NCI-H1105 treated with DMSO at 0.1 percent for 48 hours (cell line): ENCODE data around the gene ETS2.

Experiments
- DNase-seq: peaks from one replicate; lab custom pipeline; 2025; lab: John Stamatoyannopoulos, UW

ETS2 gene

DNA sequence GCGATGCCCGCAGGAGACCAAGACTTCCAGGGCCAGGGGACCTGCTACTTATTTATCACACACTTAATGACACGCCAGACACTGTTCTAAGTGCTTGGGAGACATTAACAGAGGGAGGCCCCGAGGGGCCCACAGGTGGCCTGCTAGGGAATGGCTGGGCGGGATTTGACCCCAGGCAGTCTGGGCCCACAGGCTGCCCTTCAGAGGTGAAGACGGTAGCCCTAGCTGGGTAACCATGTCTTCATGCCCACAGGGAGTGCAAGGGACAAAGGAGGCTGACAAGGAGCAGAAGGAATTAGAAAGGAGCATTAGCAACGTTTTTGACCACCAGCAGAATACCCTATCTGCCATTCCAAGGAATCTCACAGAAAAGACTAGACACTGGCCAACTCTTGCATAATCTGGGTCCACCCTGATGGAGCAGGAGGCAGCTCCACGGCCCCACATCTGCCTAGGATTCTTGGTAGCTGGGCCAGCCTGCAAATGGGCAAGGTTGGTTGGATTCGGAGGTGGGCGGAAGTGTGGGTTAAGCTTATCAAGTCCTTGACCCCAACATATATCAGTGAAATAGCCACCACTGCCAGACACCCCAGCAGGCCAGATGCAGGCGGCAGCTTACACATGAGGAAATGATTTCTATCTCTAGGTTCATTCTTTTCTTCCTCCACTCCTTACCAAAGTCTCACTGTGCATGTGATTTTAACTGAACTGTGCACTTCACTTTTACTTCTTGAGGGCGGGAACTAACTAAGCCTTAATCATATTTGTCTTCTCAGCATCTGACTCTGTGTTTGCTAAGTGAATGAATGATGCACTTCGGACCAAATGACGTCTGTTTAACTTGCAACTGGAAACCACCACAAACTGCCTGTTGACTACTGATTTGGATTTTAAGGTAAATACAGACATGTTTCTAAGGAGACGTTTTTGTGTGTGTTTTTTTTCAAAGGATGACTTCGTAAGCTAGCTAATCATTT lies 3.4 kb upstream of the ETS2 start:
- DNase-seq, result no peak

DNA sequence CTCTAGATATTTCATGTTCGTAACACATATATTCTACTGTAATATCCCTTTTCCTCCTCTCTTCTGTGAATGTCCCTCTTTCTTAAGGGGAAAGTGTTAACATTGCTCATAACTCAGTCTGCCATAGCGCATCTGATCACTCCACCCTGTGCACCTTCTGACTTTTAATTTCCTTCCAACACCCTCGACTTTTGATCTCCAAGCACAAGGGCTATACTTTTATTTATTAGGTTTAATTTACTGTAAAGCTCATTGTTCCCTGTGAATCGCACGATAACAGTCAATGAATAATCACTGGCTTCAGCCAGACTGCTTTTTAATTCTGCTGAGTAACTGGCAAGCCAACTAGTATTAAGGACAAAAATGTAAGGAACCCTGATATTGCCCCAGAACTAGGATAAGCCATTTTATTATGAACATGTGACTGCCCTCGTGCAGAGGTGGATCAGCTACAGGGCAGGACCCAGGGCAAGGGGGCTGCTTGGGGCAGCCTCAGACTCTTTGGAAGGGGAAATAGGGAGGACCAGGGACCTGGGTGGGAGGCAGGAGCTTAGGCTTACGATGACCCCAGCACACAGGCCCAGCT lies 2.6 kb upstream of the ETS2 start:
- DNase-seq, result no peak

DNA sequence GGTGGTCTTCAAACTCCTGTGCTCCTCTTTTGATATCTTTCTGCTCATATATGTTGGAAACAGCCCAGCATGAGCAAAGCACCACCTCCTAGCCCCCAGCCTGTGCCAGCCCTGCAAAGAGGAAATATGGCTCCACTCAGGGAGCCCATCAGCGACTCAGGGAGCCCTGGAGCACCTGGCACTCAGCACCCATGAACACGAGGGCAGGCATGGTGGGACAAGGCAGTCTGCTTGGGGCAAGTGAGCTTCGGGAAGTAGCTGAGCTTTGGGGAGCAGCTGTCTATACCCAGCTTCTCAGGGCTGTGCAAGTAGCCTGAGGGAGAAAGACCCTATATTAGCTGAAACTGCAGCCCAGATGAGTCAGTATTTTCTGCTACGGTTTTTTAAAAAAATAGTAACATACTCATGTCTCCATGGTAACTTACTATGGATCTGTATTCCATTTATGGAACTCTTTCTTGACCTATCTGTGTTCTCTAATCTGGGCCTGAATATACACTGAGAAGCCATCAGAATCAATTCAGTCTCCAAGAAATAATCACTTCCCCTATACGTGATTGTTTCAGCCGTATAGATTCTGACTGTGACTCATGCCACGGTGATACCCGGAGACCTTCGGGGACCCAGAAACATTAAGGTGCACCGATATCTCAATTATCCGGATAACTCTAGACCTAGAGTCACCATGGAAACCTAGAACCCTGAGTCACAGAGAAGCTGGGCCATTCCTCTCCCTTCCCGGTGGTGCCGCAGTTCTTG lies 1.5 kb upstream of the ETS2 start:
- no peak for DNase-seq

DNA sequence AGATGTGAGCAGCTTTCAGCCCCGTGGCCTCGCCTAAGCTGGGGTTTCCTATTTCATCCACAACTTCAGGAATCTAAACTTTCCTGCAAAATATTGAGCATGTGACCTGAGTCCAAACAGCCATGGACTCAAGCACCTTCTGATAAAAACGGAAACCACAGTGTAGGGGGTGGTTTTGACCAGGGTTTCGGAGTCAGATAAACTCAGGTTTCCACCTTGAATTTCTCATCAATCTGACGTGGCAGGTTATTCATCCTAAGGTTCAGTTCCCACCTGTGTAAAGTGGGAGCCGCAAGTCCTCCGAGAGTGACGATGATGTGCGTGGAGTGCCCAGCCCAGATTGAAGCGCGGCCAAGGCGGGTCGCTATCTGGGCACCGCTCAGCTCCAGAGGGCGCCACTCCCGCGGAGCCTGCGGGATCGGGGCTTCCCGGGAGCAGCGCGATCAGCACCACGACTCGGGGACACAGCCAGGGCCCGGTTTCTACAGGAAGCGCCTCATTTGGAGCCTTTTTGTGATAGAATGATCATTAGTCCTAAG lies 871 bp upstream of the ETS2 start:
- DNase-seq, result peak; percentile 59

DNA sequence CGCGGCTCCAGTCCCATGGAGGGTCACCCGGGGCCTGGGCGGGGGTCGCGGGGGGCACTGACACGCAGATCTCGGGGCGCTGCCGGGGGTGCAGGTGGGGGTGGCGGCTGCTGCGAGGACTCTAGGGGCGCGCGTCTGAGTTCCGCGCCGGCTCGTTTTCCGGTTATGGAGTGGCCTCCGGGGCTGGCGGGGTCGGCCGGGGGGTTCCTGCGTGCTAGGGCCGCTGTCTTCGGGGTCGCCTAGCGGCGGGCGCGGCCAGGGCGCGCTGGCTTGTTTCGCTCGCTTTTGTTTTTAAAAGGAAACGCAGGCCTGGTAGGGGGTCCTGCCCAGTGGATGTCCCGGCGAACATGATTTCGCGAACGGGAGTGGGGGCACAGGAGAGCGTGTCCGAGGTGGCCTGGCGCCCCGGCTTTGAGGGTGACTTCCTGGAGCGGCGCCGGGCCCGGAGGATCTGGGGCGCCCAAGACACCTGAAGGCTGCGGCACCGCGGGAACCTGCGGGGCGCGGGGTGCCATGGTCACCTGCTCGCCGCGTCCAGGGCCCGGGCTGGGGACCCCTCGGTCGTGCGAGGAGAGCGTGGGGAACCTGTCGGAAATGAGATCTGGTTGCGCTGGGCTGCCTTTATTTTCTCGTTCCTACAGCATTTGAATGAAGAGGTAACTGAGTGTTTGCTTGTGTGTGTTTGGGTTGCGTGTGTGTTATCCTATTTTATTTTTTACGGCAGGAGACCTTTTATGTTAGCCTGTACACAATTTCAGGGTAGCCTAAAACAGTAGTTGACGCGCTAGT lies 618 bp downstream of the ETS2 start:
- peak; percentile 24 for DNase-seq

DNA sequence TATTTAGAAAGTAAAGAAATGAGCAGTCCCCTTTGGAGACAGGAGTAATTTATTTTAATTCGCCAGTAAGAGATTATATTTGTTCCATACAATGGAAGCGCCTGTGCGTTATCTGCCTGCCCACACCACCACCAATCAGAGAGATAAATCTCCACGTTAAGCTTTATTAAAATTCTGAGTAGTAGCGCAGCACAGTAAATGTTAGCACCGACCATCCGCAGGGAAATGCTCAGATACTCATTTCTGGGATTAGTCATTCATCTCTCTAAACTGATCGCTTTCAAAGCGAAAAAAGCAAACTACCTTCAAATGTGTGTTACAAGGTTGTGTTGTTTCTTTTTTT lies 1.2 kb downstream of the ETS2 start:
- DNase-seq, result peak; percentile 45

DNA sequence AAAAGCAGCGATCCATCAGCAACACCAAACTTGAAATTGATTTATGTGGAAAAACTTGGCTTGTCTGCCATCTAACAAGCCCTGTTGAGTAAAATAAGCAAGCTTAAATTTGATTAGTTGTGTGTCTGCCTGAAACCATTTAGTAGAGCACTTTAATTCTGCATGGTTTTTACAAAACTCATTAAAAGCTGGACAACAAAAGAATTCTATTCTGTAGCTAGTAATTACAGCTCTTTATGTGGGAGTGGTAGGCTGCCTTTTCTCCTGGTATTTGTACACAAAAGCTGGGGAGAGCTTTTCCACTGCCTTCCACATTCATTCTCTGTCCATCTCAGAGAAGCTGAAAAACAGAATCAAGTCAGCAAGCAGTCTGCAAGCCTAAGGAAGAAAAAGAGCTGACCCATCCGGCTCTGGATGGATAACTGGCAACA lies 1.7 kb downstream of the ETS2 start:
- peak; percentile 90 for DNase-seq

DNA sequence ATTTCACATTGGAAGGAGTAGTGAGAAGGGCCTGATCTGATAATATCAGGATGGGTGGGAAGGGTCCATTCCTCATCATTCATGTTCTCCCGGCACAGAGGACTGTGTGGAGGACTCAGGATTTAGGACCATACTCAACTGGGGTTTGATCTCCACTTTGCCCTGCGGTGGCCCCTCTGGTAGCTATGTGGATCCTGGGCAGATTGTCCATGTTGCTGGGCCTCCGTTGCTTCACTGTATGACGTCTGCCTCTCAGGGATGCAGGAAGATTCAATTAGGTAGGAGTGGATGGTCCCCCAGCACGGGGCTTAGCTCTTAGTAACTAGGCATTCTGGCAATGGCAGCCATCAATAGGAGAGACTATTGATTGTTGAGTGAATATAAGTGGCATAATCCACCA lies 2.3 kb downstream of the ETS2 start:
- DNase-seq, result no peak

DNA sequence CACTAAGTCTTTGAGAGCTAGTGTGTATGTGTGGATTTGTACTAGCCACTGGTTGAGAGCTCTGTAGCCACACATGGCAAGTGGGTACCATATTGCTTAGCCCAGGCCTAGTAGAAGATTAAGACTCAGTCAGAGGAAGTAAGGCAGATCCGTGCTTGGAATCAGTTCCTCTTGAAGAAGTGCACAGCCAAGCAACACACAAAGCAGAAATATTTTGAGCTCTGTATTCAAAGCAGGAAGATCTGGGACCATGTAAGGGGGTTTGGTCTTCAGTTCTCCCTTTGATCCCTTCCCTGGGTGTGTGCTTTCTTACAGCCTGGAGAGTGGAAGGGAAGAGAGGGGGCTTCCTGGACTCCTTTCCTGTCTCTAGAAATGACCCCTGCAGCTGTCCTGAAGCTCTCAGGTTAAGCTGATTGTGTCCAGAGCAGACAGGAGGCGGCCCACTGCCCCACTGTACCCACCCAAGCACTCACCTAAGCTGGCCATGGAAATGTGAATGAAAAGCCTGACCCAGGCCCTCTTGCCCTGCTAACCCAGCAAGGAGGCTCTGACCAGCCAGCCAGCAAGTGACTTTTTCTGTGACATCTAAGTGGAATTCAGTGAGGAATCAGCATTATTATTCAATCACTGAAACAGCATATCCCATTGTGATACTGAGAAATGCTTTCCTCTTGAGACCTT lies 3.6 kb downstream of the ETS2 start:
- no peak for DNase-seq

DNA sequence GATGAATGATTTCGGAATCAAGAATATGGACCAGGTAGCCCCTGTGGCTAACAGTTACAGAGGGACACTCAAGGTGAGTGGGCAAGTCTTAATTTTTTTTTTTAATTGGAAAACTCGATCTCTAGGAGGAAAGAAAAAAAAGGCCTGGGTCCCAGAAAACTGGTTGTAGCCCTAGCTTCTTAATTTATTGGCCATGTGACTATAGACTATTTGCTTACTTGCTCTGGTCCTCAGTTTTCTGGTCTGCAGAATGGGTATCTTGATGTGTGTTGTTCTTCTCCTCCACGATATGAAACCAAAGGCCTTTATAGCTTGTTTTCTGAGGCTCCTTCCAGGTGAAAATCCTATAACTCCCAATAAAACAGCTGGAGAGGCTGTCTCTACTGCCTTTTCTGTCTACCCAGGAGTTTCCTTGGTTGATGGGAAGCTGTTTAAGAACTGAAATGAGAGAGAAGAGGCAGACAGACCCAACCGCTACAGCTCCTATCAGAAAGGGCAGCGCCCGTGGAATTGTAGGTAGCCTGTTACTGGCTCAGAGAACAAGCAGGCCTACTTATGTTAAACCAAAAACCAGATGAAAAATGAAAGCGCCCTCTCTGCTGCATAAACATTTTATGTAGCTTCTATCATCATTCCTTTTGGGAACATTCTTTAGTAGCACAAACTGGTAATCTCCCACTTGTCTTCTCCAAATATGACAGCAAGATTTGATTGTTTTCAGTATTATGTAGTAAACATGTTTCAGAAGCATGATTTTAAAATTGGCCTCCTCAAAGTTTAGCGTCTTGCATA lies 4.5 kb downstream of the ETS2 start:
- DNase-seq, result no peak

DNA sequence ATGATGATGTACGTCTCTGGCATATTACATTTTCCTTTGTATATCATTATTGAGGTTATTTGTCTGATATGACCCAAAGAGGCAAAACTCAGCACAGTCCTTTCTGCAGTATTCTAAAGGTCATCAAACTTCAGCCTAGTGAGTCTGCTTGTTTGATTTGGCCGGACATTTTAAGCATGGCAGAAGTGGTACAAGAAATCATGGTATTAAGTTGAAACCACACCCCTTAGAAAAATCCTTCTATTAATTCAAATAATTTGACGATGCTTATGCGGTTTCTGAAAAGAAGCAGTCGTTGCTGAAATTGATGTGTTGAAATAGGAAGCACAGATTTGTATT lies 5.1 kb downstream of the ETS2 start:
- DNase-seq, result no peak

DNA sequence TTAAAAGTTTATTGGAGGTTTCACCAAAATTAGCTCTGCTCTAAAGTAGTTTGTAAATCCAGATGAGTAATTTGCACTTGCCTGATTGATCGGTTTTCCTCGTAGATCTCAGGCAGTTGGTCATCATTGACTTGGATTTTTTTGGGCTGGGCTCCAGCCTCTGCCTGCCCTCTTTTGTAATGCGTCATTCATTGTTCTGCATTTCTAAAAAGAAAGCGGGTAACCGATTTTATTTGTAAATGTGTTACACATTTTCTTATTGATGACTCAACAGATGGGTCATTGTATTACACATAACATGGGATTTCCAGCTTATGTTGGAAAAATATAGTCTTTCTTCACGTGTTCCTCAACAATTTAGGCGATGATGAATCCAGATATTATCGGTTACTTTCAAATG lies 5.5 kb downstream of the ETS2 start:
- no peak for DNase-seq

DNA sequence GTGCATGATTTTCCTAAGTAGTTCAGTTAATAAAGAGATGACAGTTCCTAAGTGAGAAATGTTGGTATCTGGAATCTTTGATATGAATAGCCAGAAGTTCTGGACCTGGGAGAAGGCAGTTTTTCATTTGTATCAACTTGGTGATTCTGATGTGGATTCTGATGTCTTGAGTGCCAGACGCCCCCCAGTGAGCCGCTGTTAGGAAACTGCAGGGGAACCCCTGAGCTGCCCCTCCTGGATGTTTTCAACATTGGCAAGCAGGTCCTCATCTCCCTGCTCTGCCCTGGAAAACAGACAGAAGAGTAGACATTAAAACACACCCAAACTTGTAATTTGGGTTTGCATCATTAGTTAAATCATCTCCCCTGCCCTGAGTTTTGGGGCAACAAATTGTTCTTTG lies 7.4 kb downstream of the ETS2 start:
- DNase-seq, result no peak

DNA sequence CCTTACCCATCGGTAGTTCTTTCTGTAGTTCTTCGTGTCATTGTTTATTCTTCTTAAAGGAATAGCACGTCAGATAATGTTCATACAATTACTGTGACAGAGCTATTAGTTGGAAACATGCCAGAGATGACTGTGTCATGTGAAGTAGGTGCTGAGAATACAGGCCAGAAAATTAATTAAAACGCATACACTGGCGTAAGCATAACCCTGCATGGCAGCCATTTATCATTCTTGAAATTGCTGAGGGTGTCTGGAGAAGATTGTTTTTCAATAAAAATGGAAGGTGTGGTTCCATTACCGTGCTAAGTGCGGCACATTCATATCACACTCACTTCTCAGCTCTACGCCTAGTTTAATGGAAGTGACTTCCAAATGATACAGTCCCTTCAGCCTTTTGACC lies 7.8 kb downstream of the ETS2 start:
- peak; percentile 55 for DNase-seq

DNA sequence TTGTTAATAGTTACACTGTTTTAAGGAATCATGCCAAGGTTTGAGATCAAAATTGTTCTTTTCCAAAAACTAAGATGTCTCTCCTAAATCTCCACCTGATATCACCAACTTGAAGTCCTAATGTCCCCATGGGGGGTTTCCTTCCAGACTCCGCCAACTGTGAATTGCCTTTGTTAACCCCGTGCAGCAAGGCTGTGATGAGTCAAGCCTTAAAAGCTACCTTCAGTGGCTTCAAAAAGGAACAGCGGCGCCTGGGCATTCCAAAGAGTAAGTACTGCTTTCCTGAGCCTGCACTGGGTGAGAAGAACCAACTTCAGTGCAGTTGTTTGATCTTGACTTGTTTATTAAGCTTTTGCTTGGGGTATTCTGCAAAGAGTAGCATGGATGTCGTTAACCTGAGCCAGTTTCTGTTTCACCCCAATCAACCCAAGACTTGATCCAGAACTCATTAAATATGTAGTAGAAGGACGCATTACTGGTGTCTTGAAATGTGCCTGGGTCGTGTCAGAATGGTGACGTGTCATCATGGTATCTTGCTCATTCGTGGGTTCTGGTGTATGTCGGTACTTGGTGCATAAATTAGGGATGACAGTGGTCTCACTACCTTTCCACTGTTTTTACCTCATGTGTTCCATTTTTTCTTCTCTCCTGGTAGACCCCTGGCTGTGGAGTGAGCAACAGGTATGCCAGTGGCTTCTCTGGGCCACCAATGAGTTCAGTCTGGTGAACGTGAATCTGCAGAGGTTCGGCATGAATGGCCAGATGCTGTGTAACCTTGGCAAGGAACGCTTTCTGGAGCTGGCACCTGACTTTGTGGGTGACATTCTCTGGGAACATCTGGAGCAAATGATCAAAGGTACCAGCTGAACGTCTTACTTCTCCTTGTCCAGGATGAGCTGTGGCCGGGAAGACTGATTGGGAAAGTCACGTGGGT lies 8.7 kb downstream of the ETS2 start:
- no peak for DNase-seq

DNA sequence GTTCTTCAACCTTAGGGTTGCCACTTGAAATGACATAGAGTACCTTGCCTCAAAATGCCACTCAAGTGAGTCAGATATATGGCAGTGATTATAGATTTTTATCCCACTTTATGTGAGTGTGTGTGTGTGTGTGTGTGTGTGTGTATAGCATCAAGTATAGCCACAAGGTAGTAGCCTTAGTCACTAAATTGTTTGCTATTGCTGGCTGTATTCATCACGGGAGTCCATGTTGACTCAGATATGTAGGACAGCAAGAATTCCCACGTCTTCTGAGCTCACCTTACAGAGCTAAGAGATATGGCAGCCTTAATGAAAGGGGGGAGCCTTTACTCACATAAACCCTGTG lies 9.3 kb downstream of the ETS2 start:
- no peak for DNase-seq

DNA sequence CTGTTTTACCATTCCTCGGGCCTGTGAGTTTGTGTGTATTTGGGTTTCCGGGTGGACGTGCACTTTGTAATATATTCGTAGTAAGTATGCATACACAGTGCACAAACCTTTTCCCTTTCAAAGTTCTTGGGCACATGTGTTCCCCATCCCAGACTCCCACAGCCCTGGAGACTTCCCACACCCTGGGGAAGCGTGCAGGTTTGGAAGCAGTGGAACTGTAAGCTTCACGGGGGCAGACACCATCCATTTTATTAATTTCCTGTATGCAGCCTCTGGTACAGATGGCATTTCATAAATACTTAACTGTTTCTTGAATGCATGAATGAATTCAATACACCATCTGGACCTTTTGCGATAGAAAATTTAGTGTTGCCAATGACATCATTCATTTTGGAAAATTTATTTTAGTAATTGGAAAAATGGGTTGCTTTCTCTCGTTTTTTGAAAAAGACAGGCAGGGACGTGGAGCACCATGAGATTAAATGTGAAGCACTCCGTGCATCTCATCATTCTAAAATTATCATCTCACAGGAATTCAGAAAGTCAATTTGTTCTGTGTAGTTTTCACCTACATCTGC lies 10.8 kb downstream of the ETS2 start:
- DNase-seq, result no peak

DNA sequence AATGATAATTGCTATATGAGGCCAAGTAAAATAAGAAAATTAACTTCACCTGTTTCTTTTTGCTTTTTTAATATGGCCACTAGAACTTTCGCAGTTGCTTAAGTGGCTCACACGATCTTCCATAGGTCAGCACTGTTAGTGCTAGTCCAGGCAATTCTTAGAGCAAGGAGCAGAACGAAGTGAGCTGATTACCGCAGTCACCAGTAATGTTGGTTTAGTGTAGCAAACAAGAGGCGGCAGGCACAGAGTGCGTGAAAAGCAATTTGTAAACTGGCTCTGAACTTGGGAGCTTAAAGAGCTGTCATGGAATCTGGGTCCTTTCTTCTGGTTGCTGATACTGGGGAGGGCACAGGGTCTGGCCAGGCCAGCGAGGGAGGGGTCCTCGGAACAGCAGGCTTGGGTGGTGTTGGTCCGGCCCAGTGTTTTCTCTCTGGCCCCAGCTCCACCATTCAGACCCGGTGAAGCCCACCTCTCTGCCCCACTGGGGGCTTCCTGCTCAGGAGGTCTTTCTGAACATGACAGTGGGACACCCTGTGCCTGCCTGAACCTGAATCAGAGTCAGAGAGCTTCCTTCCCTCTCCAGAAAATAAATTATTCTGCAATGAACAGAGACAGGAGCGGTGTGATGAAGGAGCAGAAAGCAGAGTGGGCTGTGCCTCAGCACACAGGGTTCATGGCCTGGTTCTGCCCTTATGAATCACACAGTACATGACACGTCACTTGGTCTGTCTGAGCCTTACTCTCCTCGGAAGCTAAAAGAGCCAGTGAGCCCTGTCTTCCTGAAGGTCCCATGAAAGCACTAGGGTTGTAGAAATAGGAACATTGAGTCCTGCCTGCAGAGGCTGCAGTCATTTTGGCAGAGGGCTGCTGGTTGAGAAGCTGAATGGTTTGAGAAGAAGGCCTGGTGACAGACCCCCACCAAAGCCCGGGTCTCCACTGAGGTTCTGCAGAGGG lies 11.9 kb downstream of the ETS2 start:
- DNase-seq, result no peak
